K562 (cell line): ENCODE data around the gene TRMT2A. TPM values are rescaled to one million over a fixed set of nuclear protein-coding genes. Genes with fewer than 3 reads are reported as not detected.
A peak's percentile ranks its signal among the peaks of the same experiment; 100 is the strongest.

Experiments used
- BRCA1 ChIP-seq, 2 experiments: fragments of 450-650 bp in 1 of 2; sonication (generic) in 1 of 2; formaldehyde crosslinking in 1 of 2; IDR thresholded peaks; 2 replicates each; pipeline versions ENCODE4 v1.5.0 to v1.6.1; 2017 to 2020; ENCODE audit warnings: mild to moderate bottlenecking in 1 of 2, missing genetic modification reagents in 1 of 2
- CBX3 ChIP-seq, 2 experiments: IDR thresholded peaks; 1 replicate in 1 of 2; 2 replicates in 1 of 2; pipeline ENCODE4 v1.6.1; 2012; ENCODE audit warnings: inconsistent platforms in 2 of 2, low read length in 2 of 2, borderline replicate concordance in 1 of 2, control low read depth in 1 of 2
- CTCFL ChIP-seq: IDR thresholded peaks from 2 replicates; pipeline ENCODE4 v1.6.1; 2011; ENCODE audit warnings: borderline replicate concordance, low read depth, mild to moderate bottlenecking, moderate library complexity, low read length; ENCODE audit not compliant: insufficient read depth, poor library complexity, severe bottlenecking
- EGR1 ChIP-seq: fragments of 450-650 bp; conservative IDR thresholded peaks from 2 replicates; pipeline ENCODE4 v1.6.1; 2017; ENCODE audit warnings: mild to moderate bottlenecking
- FOXK1 ChIP-seq: sonication (generic); formaldehyde crosslinking; IDR thresholded peaks from 2 replicates; pipeline ENCODE4 v1.8.0; 2022; ENCODE audit warnings: missing genetic modification reagents, mild to moderate bottlenecking, borderline replicate concordance
- FOXM1 ChIP-seq, 2 experiments: fragments of 450-650 bp in 1 of 2; sonication (generic) in 1 of 2; formaldehyde crosslinking in 1 of 2; IDR thresholded peaks; 2 replicates each; pipeline versions ENCODE4 v1.6.1 to v1.9.0; 2017 to 2022; ENCODE audit warnings: low read depth in 2 of 2, mild to moderate bottlenecking in 2 of 2, missing genetic modification reagents in 1 of 2, moderate library complexity in 1 of 2
- HINFP ChIP-seq: fragments of 450-650 bp; conservative IDR thresholded peaks from 2 replicates; pipeline ENCODE4 v1.6.1; 2016; ENCODE audit warnings: missing genetic modification characterization, low read depth, mild to moderate bottlenecking, control low read depth, missing compliant biosample characterization
- HNRNPL ChIP-seq: fragments of 200-400 bp; formaldehyde crosslinking; IDR thresholded peaks from 2 replicates; pipeline ENCODE4 v1.6.1; 2017; ENCODE audit warnings: low read depth, mild to moderate bottlenecking, low read length
- IRF2 ChIP-seq: sonication (generic); formaldehyde crosslinking; IDR thresholded peaks from 2 replicates; pipeline ENCODE4 v1.8.1; 2022; ENCODE audit warnings: mild to moderate bottlenecking, missing genetic modification reagents
- KAT7 ChIP-seq: sonication (generic); formaldehyde crosslinking; IDR thresholded peaks from 2 replicates; pipeline ENCODE4 v1.8.0; 2022; ENCODE audit warnings: missing genetic modification reagents, mild to moderate bottlenecking, borderline replicate concordance
- POLR2G ChIP-seq: fragments of 200-400 bp; formaldehyde crosslinking; IDR thresholded peaks from 2 replicates; pipeline ENCODE4 v1.6.1; 2017; ENCODE audit warnings: low read depth, mild to moderate bottlenecking, antibody characterized with exemption, low read length, moderate library complexity
- RBFOX2 ChIP-seq: fragments of 200-400 bp; formaldehyde crosslinking; IDR thresholded peaks from 2 replicates; pipeline ENCODE4 v1.6.1; 2017; ENCODE audit warnings: low read depth, mild to moderate bottlenecking, low read length, moderate library complexity
- RFX1 ChIP-seq: fragments of 450-650 bp; IDR thresholded peaks from 2 replicates; pipeline ENCODE4 v1.6.1; 2016; ENCODE audit warnings: mild to moderate bottlenecking, moderate library complexity
- SOX6 ChIP-seq: fragments of 450-650 bp; IDR thresholded peaks from 2 replicates; pipeline ENCODE4 v1.6.1; 2014; ENCODE audit warnings: mild to moderate bottlenecking
- ZC3H4 ChIP-seq: sonication (generic); formaldehyde crosslinking; IDR thresholded peaks from 2 replicates; pipeline ENCODE4 v1.9.0; 2021; ENCODE audit warnings: missing genetic modification reagents, borderline replicate concordance
- ZNF165 ChIP-seq: fragments of 250-450 bp; sonication (Bioruptor Pico); IDR thresholded peaks from 2 replicates; pipeline ENCODE4 v1.4.0; 2020; ENCODE audit warnings: borderline replicate concordance
- ZNF175 ChIP-seq: fragments of 200-800 bp; sonication (Bioruptor generic); IDR thresholded peaks from 2 replicates; pipeline ENCODE4 v1.6.1; 2016; ENCODE audit warnings: low read depth, mild to moderate bottlenecking, missing genetic modification characterization, missing compliant biosample characterization
- ZNF263 ChIP-seq: sonication (generic); formaldehyde crosslinking; IDR thresholded peaks from 2 replicates; pipeline ENCODE4 v1.8.0; 2022; ENCODE audit warnings: mild to moderate bottlenecking, missing genetic modification reagents, borderline replicate concordance
- ZNF76 ChIP-seq: fragments of 250-450 bp; sonication (Bioruptor Pico); IDR thresholded peaks from 2 replicates; pipeline ENCODE4 v1.4.0; 2020; ENCODE audit warnings: mild to moderate bottlenecking, moderate library complexity, borderline replicate concordance
- ZNF764 ChIP-seq: fragments of 250-450 bp; sonication (Bioruptor Pico); IDR thresholded peaks from 2 replicates; pipeline ENCODE4 v1.4.0; 2020; ENCODE audit warnings: low read depth, mild to moderate bottlenecking, moderate library complexity
- polyA plus RNA-seq, 8 experiments: library from polyadenylated mRNA; depleted of rRNA in 4 of 8; stranded (reverse) in 5 of 8; unstranded in 3 of 8; fragments of >200 nt; fragmentation: Nextera tagmentation in 2 of 8; fragmentation: Illumina TruSeq in 1 of 8; extraction: Ambion mirVana in 2 of 8; extraction: Trizol in 1 of 8; gene quantifications; 2 replicates each; pipeline versions ENCODE4 v1.2.1 to v1.2.3, GENCODE V29; 2011 to 2014; ENCODE audit warnings: inconsistent platforms in 1 of 8, missing spikeins in 1 of 8
- total RNA-seq, 7 experiments: library from RNA; depleted of rRNA in 6 of 7; stranded (reverse); fragments of >200 nt in 6 of 7; fragmentation: Illumina TruSeq in 2 of 7; extraction: Trizol in 2 of 7; gene quantifications; 2 replicates each; pipeline versions ENCODE4 v1.2.1 to v1.2.3, GENCODE V29; 2011 to 2021; ENCODE audit warnings: low replicate concordance in 1 of 7
- TF ChIP-seq, protein P1 (sequence below): fragments of 450-650 bp; formaldehyde crosslinking; IDR thresholded peaks from 2 replicates; pipeline ENCODE4 v1.4.0; 2020; ENCODE audit warnings: mild to moderate bottlenecking, moderate library complexity
- TF ChIP-seq, protein P2 (sequence below): sonication (generic); formaldehyde crosslinking; IDR thresholded peaks from 2 replicates; pipeline ENCODE4 v1.8.0; 2022; ENCODE audit warnings: mild to moderate bottlenecking, missing genetic modification reagents

TRMT2A gene
- total and polyA plus RNA-seq, 9 of the 15 experiments (the other 6 are each of a cell fraction or from before 2014, with no cell fraction given) = 1.6 to 265 (median 140) TPM

- TF ChIP-seq CTCFL (peak; percentile 8), EGR1 (peak; percentile 64), ZNF165 (CRISPR knock-in tag) (no peak), ZNF175 (CRISPR knock-in tag) (no peak), BRCA1 (IDR thresholded peaks at IDR 0.05) (no peak), BRCA1 (CRISPR knock-in tag; IDR thresholded peaks at IDR 0.05) (0 out of 2 replicates have a peak, but pooled peaks have one; percentile 30), FOXM1 (IDR thresholded peaks at IDR 0.05; ENCODE audit: low read depth) (no peak), FOXM1 (CRISPR knock-in tag; IDR thresholded peaks at IDR 0.05; ENCODE audit: low read depth) (peak; percentile 4; the same call in 1 of the 2 replicates), RFX1 (no peak), ZC3H4 (CRISPR knock-in tag) (0 out of 2 replicates have a peak, but pooled peaks have one; percentile 17), SOX6 (no peak), HNRNPL (peak; percentile 95), FOXK1 (no peak), ZNF263 (0 out of 2 replicates have a peak, but pooled peaks have one; percentile 33), ZNF76 (CRISPR knock-in tag) (0 out of 2 replicates have a peak, but pooled peaks have one; percentile 41), CBX3 (IDR thresholded peaks at IDR 0.05; ENCODE audit: borderline replicate concordance in 1 of 2, low read length in 2 of 2) (no peak), IRF2 (CRISPR knock-in tag) (peak; percentile 73; the same call in 1 of the 2 replicates), HINFP (tag) (no peak), KAT7 (CRISPR knock-in tag) (0 out of 2 replicates have a peak, but pooled peaks have one; percentile 24), RBFOX2 (peak; percentile 45; the same call in 1 of the 2 replicates), ZNF764 (CRISPR knock-in tag) (peak; percentile 46; the same call in 1 of the 2 replicates), POLR2G (peak; percentile 59)
- TF ChIP-seq, protein P1, sequence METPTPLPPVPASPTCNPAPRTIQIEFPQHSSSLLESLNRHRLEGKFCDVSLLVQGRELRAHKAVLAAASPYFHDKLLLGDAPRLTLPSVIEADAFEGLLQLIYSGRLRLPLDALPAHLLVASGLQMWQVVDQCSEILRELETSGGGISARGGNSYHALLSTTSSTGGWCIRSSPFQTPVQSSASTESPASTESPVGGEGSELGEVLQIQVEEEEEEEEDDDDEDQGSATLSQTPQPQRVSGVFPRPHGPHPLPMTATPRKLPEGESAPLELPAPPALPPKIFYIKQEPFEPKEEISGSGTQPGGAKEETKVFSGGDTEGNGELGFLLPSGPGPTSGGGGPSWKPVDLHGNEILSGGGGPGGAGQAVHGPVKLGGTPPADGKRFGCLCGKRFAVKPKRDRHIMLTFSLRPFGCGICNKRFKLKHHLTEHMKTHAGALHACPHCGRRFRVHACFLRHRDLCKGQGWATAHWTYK (CRISPR knock-in tag) = 0 out of 2 replicates have a peak, but pooled peaks have one; percentile 30
- TF ChIP-seq, protein P2, sequence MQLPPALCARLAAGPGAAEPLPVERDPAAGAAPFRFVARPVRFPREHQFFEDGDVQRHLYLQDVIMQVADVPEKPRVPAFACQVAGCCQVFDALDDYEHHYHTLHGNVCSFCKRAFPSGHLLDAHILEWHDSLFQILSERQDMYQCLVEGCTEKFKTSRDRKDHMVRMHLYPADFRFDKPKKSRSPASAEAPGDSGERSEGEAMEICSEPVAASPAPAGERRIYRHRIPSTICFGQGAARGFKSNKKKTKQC (CRISPR knock-in tag) = no peak
Measured at GRCh38 chr22:20146777-20147176, 29.8 kb upstream of the TRMT2A start (continued).
